Urothelium cell line (cell line): ENCODE data around the gene FOXF1.
A peak's percentile ranks its signal among the peaks of the same experiment; 100 is the strongest.

Experiments
- DNase-seq: peaks from one replicate; pipeline ENCODE4 v3.0.0; 2011; ENCODE audit warnings: low spot score, mixed read lengths
- FAIRE-seq: peaks from 2 replicates; lab custom pipeline; 2011; peaks lifted over from hg19 to GRCh38; lab: Jason Lieb, UNC

The FOXF1 gene

GRCh38 chr16:86492267-86492960 lies 17.9 kb upstream of the FOXF1 start:
- DNase-seq (no peak), FAIRE-seq (no peak)

GRCh38 chr16:86492961-86493629 lies 17.2 kb upstream of the FOXF1 start:
- no peak for FAIRE-seq
- DNase-seq, result no peak

GRCh38 chr16:86494039-86494564 lies 16.2 kb upstream of the FOXF1 start:
- FAIRE-seq (no peak), DNase-seq (no peak)

GRCh38 chr16:86494565-86495356 lies 15.6 kb upstream of the FOXF1 start:
- FAIRE-seq, result no peak
- no peak for DNase-seq

GRCh38 chr16:86495357-86495701 lies 15.0 kb upstream of the FOXF1 start:
- DNase-seq (no peak), FAIRE-seq (no peak)

GRCh38 chr16:86495756-86496261 lies 14.5 kb upstream of the FOXF1 start:
- DNase-seq (no peak), FAIRE-seq (no peak)

GRCh38 chr16:86496262-86496928 lies 13.9 kb upstream of the FOXF1 start:
- no peak for FAIRE-seq
- no peak for DNase-seq

- no peak for FAIRE-seq
Measured at GRCh38 chr16:86496929-86497461, 13.3 kb upstream of the FOXF1 start.

GRCh38 chr16:86497551-86498021 lies 12.7 kb upstream of the FOXF1 start:
- DNase-seq (no peak), FAIRE-seq (no peak)

More at GRCh38 chr16:86496929-86497461, 13.3 kb upstream of the FOXF1 start:
- DNase-seq, result no peak

- DNase-seq, result no peak
- no peak for FAIRE-seq
Measured at GRCh38 chr16:86498155-86498670, 12.1 kb upstream of the FOXF1 start.

- DNase-seq (no peak), FAIRE-seq (no peak)
Measured at GRCh38 chr16:86498671-86499439, 11.5 kb upstream of the FOXF1 start.

- no peak for DNase-seq
- FAIRE-seq, result no peak
Measured at GRCh38 chr16:86499440-86499786, 10.9 kb upstream of the FOXF1 start.

GRCh38 chr16:86499889-86500707 lies 10.2 kb upstream of the FOXF1 start:
- FAIRE-seq, result no peak
- DNase-seq, result no peak

GRCh38 chr16:86500708-86501510 lies 9.4 kb upstream of the FOXF1 start:
- FAIRE-seq, result no peak
- DNase-seq, result no peak

- no peak for DNase-seq
- FAIRE-seq, result peak; percentile 17
Measured at GRCh38 chr16:86501989-86502855, 8.1 kb upstream of the FOXF1 start.

GRCh38 chr16:86502856-86503748 lies 7.2 kb upstream of the FOXF1 start:
- DNase-seq (no peak), FAIRE-seq (no peak)
